ENCODE results near the gene ABCC11.
"Not testable (repeated sequence)": the region's sequence is repeated elsewhere in the genome, so short reads cannot be mapped to it uniquely, and the experiment has no call there.

ABCC11 gene

GRCh38 chr16:48204825-48205151 is 42.6 kb downstream of the ABCC11 start:
- no peak for DNase-seq (ENCODE audit: low read depth in 4 of 4, low spot score in 1 of 4)

GRCh38 chr16:48203974-48204824 is 43.1 kb downstream of the ABCC11 start:
- no peak for DNase-seq (ENCODE audit: low read depth in 4 of 4, low spot score in 1 of 4)

- DNase-seq (ENCODE audit: low read depth in 4 of 4, low spot score in 1 of 4), result no peak
These were observed 45.7 kb downstream of the ABCC11 start for GRCh38 chr16:48201515-48202201.

- no peak for DNase-seq (ENCODE audit: low read depth in 4 of 4, low spot score in 1 of 4)
These were observed 50.0 kb downstream of the ABCC11 start for GRCh38 chr16:48197294-48197693.

- no peak for DNase-seq (ENCODE audit: low read depth in 4 of 4, low spot score in 1 of 4)
These were observed 52.3 kb downstream of the ABCC11 start for GRCh38 chr16:48194828-48195556.

GRCh38 chr16:48193846-48194245 is 53.5 kb downstream of the ABCC11 start:
- no peak for DNase-seq (ENCODE audit: low read depth in 4 of 4, low spot score in 1 of 4)

- no peak for DNase-seq (ENCODE audit: low read depth in 4 of 4, low spot score in 1 of 4)
These were observed 58.8 kb downstream of the ABCC11 start for GRCh38 chr16:48188449-48189102.

- no peak for DNase-seq (ENCODE audit: low read depth in 4 of 4, low spot score in 1 of 4)
These were observed 59.6 kb downstream of the ABCC11 start for GRCh38 chr16:48187779-48188178.

- DNase-seq (ENCODE audit: low read depth in 4 of 4, low spot score in 1 of 4), result no peak
These were observed 62.7 kb downstream of the ABCC11 start for GRCh38 chr16:48184681-48185080.

- DNase-seq (ENCODE audit: low read depth in 4 of 4, low spot score in 1 of 4), result no peak
These were observed 64.3 kb downstream of the ABCC11 start for GRCh38 chr16:48182979-48183537.

- DNase-seq (ENCODE audit: low read depth in 4 of 4, low spot score in 1 of 4), result not testable (repeated sequence)
These were observed 65.4 kb downstream of the ABCC11 start for GRCh38 chr16:48181746-48182520.

- DNase-seq (ENCODE audit: low read depth in 4 of 4, low spot score in 1 of 4), result no peak
These were observed 66.4 kb downstream of the ABCC11 start for GRCh38 chr16:48180868-48181480.

GRCh38 chr16:48176635-48177408 is 70.5 kb downstream of the ABCC11 start:
- no peak for DNase-seq (ENCODE audit: low read depth in 4 of 4, low spot score in 1 of 4)

- DNase-seq (ENCODE audit: low read depth in 4 of 4, low spot score in 1 of 4), result no peak
These were observed 73.5 kb downstream of the ABCC11 start for GRCh38 chr16:48173889-48174288.

GRCh38 chr16:48172682-48173081 is 74.7 kb downstream of the ABCC11 start:
- DNase-seq (ENCODE audit: low read depth in 4 of 4, low spot score in 1 of 4), result no peak

GRCh38 chr16:48169896-48170295 is 77.4 kb downstream of the ABCC11 start:
- DNase-seq (ENCODE audit: low read depth in 4 of 4, low spot score in 1 of 4), result no peak

- DNase-seq (ENCODE audit: low read depth in 4 of 4, low spot score in 1 of 4), result no peak
These were observed 79.3 kb downstream of the ABCC11 start for GRCh38 chr16:48168075-48168474.

GRCh38 chr16:48166617-48167016 is 80.7 kb downstream of the ABCC11 start:
- not testable (repeated sequence) for DNase-seq (ENCODE audit: low read depth in 4 of 4, low spot score in 1 of 4)

- no peak for DNase-seq (ENCODE audit: low read depth in 4 of 4, low spot score in 1 of 4)
These were observed 81.3 kb downstream of the ABCC11 start for GRCh38 chr16:48165961-48166578.
